Measurements from ENCODE around the gene TCN1.

TCN1 gene

GRCh38 chr11:59813364-59813763 is 52.9 kb downstream of the TCN1 start:
- POLR2A ChIA-PET (ENCODE audit: low non-redundant PET), result no interaction called here
- DNase-seq (ENCODE audit: low spot score), result no peak
- no peak for TF ChIP-seq CTCF (conservative IDR thresholded peaks at IDR 0.05; ENCODE audit: low read depth)
- H3K27ac ChIP-seq, result no peak overlapping the region
- CTCF ChIA-PET, result no interaction called here

GRCh38 chr11:59812220-59812619 is 54.1 kb downstream of the TCN1 start:
- H3K27ac ChIP-seq, result no peak overlapping the region
- DNase-seq (ENCODE audit: low spot score), result no peak
- ChIA-PET CTCF (interaction anchor here (0.7 kb wide), 1 partner anchor 53 kb away, joined by 7 read pairs; no protein-coding TSS in a partner anchor), POLR2A (ENCODE audit: low non-redundant PET) (no interaction called here)
- no peak for TF ChIP-seq CTCF (conservative IDR thresholded peaks at IDR 0.05; ENCODE audit: low read depth)

- CTCF ChIA-PET, result interaction anchor here (0.7 to 2.6 kb wide), 4 partner anchors 55 to 636 kb away, joined by 3 to 8 read pairs (median 3); no protein-coding TSS in a partner anchor
- H3K27ac ChIP-seq, result peak overlapping the region; percentile 83
These were observed 55.4 kb downstream of the TCN1 start for GRCh38 chr11:59810911-59811259.

GRCh38 chr11:59810189-59810910 is 55.9 kb downstream of the TCN1 start, which contains the start of gene MRPL16:
TSS of gene MRPL16 (minus strand) at chr11:59810778. CDS start at chr11:59810658, 120 bp downstream.
- ChIA-PET CTCF (interaction anchor here (0.6 to 2.6 kb wide), 4 partner anchors 38 to 57 kb away, joined by 3 to 8 read pairs (median 4); no protein-coding TSS in a partner anchor), POLR2A (ENCODE audit: low non-redundant PET) (interaction anchor here (0.8 kb wide), 1 partner anchor 55 kb away, joined by 4 read pairs; the partner anchor contains the start of gene STX3)
- TF ChIP-seq CTCF (conservative IDR thresholded peaks at IDR 0.05; ENCODE audit: low read depth), result peak; percentile 37; the same call in 1 of the 2 replicates
- peak; percentile 89 for DNase-seq (ENCODE audit: low spot score)
- peak within 1 kb of the TSS; percentile 83 for H3K27ac ChIP-seq

More at GRCh38 chr11:59810911-59811259, 55.4 kb downstream of the TCN1 start:
- DNase-seq (ENCODE audit: low spot score), result no peak
- POLR2A ChIA-PET (ENCODE audit: low non-redundant PET), result no interaction called here
- no peak for TF ChIP-seq CTCF (conservative IDR thresholded peaks at IDR 0.05; ENCODE audit: low read depth)

- ChIA-PET CTCF (interaction anchor here (0.8 kb wide), 1 partner anchor 112 kb away, joined by 4 read pairs; no protein-coding TSS in a partner anchor), POLR2A (ENCODE audit: low non-redundant PET) (no interaction called here)
- no peak for TF ChIP-seq CTCF (conservative IDR thresholded peaks at IDR 0.05; ENCODE audit: low read depth)
- no peak overlapping the region for H3K27ac ChIP-seq
- no peak for DNase-seq (ENCODE audit: low spot score)
These were observed 59.2 kb downstream of the TCN1 start for GRCh38 chr11:59807047-59807610.

GRCh38 chr11:59804061-59804460 is 62.2 kb downstream of the TCN1 start:
- no peak for DNase-seq (ENCODE audit: low spot score)
- no peak overlapping the region for H3K27ac ChIP-seq
- CTCF ChIA-PET, result no interaction called here
- POLR2A ChIA-PET (ENCODE audit: low non-redundant PET), result no interaction called here
- no peak for TF ChIP-seq CTCF (conservative IDR thresholded peaks at IDR 0.05; ENCODE audit: low read depth)
